ENCODE data around the gene TCF4.

DNA sequence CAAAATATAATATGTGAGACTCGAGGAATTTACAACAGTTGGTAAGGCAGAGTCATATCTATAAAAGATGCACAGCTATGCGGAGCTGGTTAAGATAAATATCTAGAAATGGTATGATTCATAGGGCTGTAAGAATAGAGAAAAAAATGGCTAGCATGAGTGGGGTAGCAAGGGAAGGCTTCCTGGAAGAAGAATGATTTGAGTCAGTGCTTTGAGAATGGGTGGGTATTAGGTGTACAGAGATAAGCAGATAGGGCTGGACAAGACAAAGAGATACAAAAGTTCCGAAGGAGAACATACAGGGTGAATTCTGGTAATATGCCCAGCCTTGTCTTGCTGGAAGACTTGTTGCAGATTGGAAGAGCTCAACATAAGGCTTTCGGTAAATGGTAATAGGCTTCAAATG, 337.2 kb downstream of the TCF4 start:
- TF ChIP-seq, protein P1, sequence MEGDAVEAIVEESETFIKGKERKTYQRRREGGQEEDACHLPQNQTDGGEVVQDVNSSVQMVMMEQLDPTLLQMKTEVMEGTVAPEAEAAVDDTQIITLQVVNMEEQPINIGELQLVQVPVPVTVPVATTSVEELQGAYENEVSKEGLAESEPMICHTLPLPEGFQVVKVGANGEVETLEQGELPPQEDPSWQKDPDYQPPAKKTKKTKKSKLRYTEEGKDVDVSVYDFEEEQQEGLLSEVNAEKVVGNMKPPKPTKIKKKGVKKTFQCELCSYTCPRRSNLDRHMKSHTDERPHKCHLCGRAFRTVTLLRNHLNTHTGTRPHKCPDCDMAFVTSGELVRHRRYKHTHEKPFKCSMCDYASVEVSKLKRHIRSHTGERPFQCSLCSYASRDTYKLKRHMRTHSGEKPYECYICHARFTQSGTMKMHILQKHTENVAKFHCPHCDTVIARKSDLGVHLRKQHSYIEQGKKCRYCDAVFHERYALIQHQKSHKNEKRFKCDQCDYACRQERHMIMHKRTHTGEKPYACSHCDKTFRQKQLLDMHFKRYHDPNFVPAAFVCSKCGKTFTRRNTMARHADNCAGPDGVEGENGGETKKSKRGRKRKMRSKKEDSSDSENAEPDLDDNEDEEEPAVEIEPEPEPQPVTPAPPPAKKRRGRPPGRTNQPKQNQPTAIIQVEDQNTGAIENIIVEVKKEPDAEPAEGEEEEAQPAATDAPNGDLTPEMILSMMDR (conservative IDR thresholded peaks at IDR 0.05; ENCODE audit: low read length) = no peak
- no peak for TF ChIP-seq EZH2phosphoT487 (IDR thresholded peaks at IDR 0.05; ENCODE audit: borderline replicate concordance, low read depth, low read length)

Data from OCI-LY7 (cell line).